ENCODE measurements around the gene RTN1.

- TF ChIP-seq CTCF (IDR thresholded peaks at IDR 0.05) = no peak
- TF ChIP-seq POLR2A (IDR thresholded peaks at IDR 0.05) = no peak
Measured at GRCh38 chr14:59705866-59706265, 164.7 kb downstream of the RTN1 start.
